ENCODE data around the gene TPSB2. TPM values are rescaled to one million over a fixed set of nuclear protein-coding genes. Genes with fewer than 3 reads are reported as not detected.

The TPSB2 gene
- total and polyA plus RNA-seq, 4 donors: 0.46 to 154 (median 52.2) TPM

GRCh38 chr16:1197237-1197866, 32.6 kb downstream of the TPSB2 start:
- no peaks in the 10 kb centered on the region for H3K36me3 ChIP-seq (ENCODE audit: control insufficient read depth in 4 of 4, insufficient read depth in 4 of 4, low read length in 4 of 4)
- H3K27me3 ChIP-seq (ENCODE audit: control insufficient read depth in 3 of 3, insufficient read depth in 3 of 3, low read length in 2 of 3): no peaks in the 10 kb centered on the region
- no peak overlapping the region for H3K4me3 ChIP-seq
- no peak overlapping the region for H3K27ac ChIP-seq (ENCODE audit: low read depth in 1 of 2, low read length in 1 of 2)
- no peaks in the 10 kb centered on the region for H3K9me3 ChIP-seq (ENCODE audit: control insufficient read depth in 4 of 4, insufficient read depth in 3 of 4, low read length in 3 of 4)
- no peak for TF ChIP-seq CTCF (IDR thresholded peaks at IDR 0.05; ENCODE audit: control extremely low read depth, extremely low read depth)
- no peak for ATAC-seq (ENCODE audit: insufficient read depth, low FRiP score)
- DNase-seq: no peak
- H3K4me1 ChIP-seq (ENCODE audit: control insufficient read depth in 5 of 5, insufficient read depth in 5 of 5, low read length in 5 of 5): no peaks in the 10 kb centered on the region
- 61 to 80% methylated on average over 19 of the region's 19 CpGs for WGBS, 2 donors
- H3K9ac ChIP-seq (ENCODE audit: insufficient read depth in 1 of 2, low read length in 2 of 2): no peak overlapping the region

- H3K27ac ChIP-seq (ENCODE audit: low read depth in 1 of 2, low read length in 1 of 2): no peak overlapping the region
- 53 to 64% methylated on average over 11 of the region's 11 CpGs for WGBS, 2 donors
- no peak for DNase-seq
Measured at GRCh38 chr16:1196494-1196893, 33.5 kb downstream of the TPSB2 start.

GRCh38 chr16:1195393-1195666, 34.7 kb downstream of the TPSB2 start:
- 72 to 74% methylated on average over 10 to 14 of the region's 14 CpGs for WGBS, 2 donors
- Histone ChIP-seq H3K36me3 (ENCODE audit: control insufficient read depth in 4 of 4, insufficient read depth in 4 of 4, low read length in 4 of 4) (no peaks in the 10 kb centered on the region), H3K27me3 (ENCODE audit: control insufficient read depth in 3 of 3, insufficient read depth in 3 of 3, low read length in 2 of 3) (no peaks in the 10 kb centered on the region), H3K4me1 (ENCODE audit: control insufficient read depth in 5 of 5, insufficient read depth in 5 of 5, low read length in 5 of 5) (no peaks in the 10 kb centered on the region), H3K27ac (ENCODE audit: low read depth in 1 of 2, low read length in 1 of 2) (no peak overlapping the region), H3K9me3 (ENCODE audit: control insufficient read depth in 4 of 4, insufficient read depth in 3 of 4, low read length in 3 of 4) (no peaks in the 10 kb centered on the region), H3K4me3 (no peak overlapping the region), H3K9ac (ENCODE audit: insufficient read depth in 1 of 2, low read length in 2 of 2) (no peak overlapping the region)
- ATAC-seq (ENCODE audit: insufficient read depth, low FRiP score) (no peak), DNase-seq (no peak)
- TF ChIP-seq CTCF (IDR thresholded peaks at IDR 0.05; ENCODE audit: control extremely low read depth, extremely low read depth): no peak

More at GRCh38 chr16:1196494-1196893, 33.5 kb downstream of the TPSB2 start:
- H3K9me3 ChIP-seq (ENCODE audit: control insufficient read depth in 4 of 4, insufficient read depth in 3 of 4, low read length in 3 of 4): no peaks in the 10 kb centered on the region
- H3K36me3 ChIP-seq (ENCODE audit: control insufficient read depth in 4 of 4, insufficient read depth in 4 of 4, low read length in 4 of 4): no peaks in the 10 kb centered on the region
- no peaks in the 10 kb centered on the region for H3K4me1 ChIP-seq (ENCODE audit: control insufficient read depth in 5 of 5, insufficient read depth in 5 of 5, low read length in 5 of 5)
- no peak overlapping the region for H3K4me3 ChIP-seq
- no peak overlapping the region for H3K9ac ChIP-seq (ENCODE audit: insufficient read depth in 1 of 2, low read length in 2 of 2)
- TF ChIP-seq CTCF (IDR thresholded peaks at IDR 0.05; ENCODE audit: control extremely low read depth, extremely low read depth): no peak
- H3K27me3 ChIP-seq (ENCODE audit: control insufficient read depth in 3 of 3, insufficient read depth in 3 of 3, low read length in 2 of 3): no peaks in the 10 kb centered on the region
- no peak for ATAC-seq (ENCODE audit: insufficient read depth, low FRiP score)

All from lung (tissue), 12 donors.